PC-9 (cell line): ENCODE measurements around the gene TPCN2.

Source experiments
- CTCF ChIP-seq: fragments of 200-600 bp; sonication (generic); conservative IDR thresholded peaks from 2 replicates; pipeline ENCODE4 v1.6.1; 2017; ENCODE audit warnings: mixed run types, antibody characterized with exemption, mild to moderate bottlenecking, moderate library complexity
- EZH2 ChIP-seq: fragments of 200-600 bp; sonication (generic); IDR thresholded peaks from 2 replicates; pipeline ENCODE4 v1.8.0; 2017; ENCODE audit warnings: antibody characterized with exemption, low read depth

GRCh38 chr11:69173331-69173730, 124.6 kb downstream of the TPCN2 start:
- TF ChIP-seq CTCF (no peak), EZH2 (no peak)
